ENCODE data around the gene H19. TPM values are rescaled to one million over a fixed set of nuclear protein-coding genes. Genes with fewer than 3 reads are reported as not detected.

The H19 gene
- 1,000 to 10,000 TPM; 2,687 to 4,606 (median 3,329) TPM for polyA plus RNA-seq (ENCODE audit: insufficient read length in 4 of 4)

DNA sequence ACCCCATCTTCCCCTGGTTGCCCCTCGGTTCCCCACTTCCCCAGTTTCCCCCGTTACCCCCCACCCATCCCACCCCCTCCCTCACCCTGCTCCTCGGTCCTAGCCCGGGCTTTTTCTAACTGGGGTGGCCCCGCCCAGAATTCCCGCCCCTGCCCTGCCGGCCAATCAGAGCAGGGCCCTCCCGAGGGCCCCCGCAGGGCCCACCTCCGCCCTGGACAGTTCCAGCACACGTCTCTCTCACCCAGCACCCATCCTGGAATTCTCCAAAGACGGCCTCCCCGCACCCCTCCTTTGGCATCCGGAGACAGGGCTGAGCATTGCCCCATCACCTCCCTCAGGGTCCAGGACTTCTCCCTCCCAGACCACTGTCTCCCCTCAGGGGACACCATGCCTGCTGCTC is at the start of gene H19:
H19 (minus strand) TSS at position 88 of the 400 bp plus-strand sequence.
- no peak for DNase-seq (ENCODE audit: low read depth in 4 of 4, low spot score in 2 of 4)

DNA sequence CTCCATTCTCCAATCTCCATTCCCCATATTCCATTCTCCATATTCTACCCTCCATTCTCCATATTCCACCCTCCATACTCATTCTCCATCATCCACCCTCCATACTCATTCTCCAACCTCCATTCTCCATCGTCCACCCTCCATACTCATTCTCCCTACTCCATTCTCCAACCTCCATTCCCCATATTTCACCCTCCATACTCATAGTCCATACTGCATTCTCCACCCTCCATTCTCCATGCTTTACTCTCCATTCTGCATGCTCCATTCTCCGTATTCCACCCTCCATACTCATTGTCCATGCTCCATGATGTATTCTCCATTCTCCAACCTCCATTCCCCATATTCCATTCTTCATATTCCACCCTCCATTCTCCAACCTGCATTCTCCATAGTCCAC is 44.3 kb upstream of the H19 start:
- DNase-seq (ENCODE audit: low read depth in 4 of 4, low spot score in 2 of 4): no peak

- DNase-seq (ENCODE audit: low read depth in 4 of 4, low spot score in 2 of 4): no peak
Observed at GRCh38 chr11:2041153-2041552, 43.5 kb upstream of the H19 start.

DNA sequence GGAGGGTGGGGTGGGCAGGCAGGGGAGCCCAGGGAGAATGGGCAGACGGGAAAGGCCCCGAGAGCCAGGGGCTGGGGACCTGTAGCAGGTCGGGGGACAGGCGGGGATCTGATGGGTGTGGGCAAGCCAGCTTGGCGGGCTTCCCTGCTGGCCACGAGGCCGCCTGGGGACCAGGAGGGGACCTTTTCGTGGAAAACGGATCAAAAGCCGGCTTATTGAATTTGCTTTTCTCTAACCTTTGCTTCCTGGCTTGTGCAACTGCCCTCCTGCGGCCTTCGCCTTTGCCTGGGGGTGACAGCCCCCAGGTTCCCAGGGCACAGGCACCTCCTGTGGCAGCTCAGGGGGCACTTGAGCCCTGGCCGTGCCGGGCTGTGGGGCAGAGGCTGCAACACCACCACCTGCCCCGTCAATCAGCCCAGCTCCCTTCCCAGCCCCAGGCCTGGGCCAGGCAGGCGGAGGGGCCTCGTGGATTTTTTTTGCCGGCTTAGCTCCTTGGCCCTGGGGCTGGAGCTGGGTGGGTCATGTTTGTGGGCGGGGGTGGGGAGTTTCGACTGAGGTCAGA is 41.6 kb upstream of the H19 start:
- no peak for DNase-seq (ENCODE audit: low read depth in 4 of 4, low spot score in 2 of 4)

GRCh38 chr11:2036863-2037486 is 39.3 kb upstream of the H19 start:
- no peak for DNase-seq (ENCODE audit: low read depth in 4 of 4, low spot score in 2 of 4)

DNA sequence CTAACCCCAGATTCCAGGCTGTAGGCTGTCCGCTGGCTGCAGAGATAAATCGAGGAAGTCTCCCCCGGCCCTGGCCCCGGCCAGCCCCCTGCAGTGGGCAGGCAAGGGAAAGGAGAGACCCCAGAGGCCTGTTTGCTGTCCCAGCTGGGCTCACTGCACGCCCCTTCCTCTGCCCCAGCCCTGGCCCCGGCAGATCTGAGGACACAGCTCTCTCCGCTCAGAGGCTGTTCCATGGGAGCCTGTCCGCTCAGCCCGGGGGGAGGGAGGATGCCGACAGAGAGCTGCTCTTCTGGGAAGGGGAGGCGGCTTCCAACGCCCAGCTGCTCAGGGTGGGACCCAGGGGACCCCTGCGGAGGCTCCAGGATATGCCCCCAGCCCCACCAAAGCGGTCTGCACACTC is 37.7 kb upstream of the H19 start:
- no peak for DNase-seq (ENCODE audit: low read depth in 4 of 4, low spot score in 2 of 4)

GRCh38 chr11:2031058-2031457 is 33.4 kb upstream of the H19 start:
- no peak for DNase-seq (ENCODE audit: low read depth in 4 of 4, low spot score in 2 of 4)

- no peak for DNase-seq (ENCODE audit: low read depth in 4 of 4, low spot score in 2 of 4)
Observed at GRCh38 chr11:2027708-2028107, 30.1 kb upstream of the H19 start.

DNA sequence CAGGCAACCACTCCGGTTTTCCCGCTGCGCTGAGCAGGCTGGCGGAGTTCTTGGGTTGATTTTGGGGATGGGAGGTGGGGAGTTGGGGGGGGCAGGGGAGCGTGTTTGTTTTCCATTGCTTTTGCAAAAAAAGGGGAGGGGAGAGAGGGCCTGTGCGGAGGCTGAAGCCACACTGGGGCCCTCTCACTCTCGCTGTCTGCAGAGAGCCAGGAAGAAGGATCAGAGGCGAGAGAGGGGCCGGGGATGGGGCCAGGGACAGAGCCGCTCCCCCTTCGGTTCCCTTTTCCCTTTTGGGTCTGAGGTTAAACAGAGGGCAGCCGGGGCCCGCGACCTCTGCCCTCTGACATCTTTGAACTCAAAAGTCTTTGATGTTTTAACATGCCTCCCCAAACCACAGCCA is 17.4 kb upstream of the H19 start:
- no peak for DNase-seq (ENCODE audit: low read depth in 4 of 4, low spot score in 2 of 4)

DNA sequence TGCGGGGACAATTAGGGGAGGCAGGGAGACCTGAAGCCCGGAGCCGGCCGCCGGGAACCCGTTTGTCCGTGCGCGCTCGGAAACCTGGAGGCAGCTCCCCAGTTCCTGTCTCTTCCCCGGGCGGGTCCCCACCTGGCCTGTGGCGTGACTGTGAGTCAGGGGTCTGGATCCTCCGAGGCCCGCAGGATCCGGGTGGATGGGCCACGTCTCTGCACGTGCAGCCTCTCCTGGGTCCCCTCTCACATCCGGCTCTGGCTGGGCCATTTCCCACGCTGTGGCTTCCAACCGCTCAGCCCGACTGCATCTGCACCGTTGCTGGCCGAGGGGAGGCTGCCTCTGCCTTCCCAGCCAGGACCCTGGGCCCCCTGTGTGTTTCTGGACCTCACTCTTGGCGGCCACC is 14.8 kb upstream of the H19 start:
- no peak for DNase-seq (ENCODE audit: low read depth in 4 of 4, low spot score in 2 of 4)

DNA sequence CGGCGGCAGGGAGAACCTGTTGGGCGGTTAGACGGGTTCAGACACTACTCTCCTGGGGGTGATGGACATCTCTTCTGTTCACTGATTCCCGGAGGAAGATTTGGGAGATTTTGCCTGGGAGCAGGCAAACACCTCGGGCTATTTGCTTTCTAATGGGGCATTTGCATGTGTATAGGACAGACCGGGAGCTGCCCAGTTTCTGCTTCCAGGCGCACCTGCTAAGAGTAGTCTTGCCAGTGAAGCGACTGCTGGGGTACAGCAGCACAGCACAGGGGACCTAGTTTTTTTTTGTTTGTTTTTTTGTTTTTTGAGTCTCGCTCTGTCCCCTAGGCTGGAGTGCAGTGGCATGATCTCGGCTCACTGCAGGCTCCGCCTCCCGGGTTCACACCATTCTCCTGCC is 6.8 kb upstream of the H19 start:
- DNase-seq (ENCODE audit: low read depth in 4 of 4, low spot score in 2 of 4): no peak

DNA sequence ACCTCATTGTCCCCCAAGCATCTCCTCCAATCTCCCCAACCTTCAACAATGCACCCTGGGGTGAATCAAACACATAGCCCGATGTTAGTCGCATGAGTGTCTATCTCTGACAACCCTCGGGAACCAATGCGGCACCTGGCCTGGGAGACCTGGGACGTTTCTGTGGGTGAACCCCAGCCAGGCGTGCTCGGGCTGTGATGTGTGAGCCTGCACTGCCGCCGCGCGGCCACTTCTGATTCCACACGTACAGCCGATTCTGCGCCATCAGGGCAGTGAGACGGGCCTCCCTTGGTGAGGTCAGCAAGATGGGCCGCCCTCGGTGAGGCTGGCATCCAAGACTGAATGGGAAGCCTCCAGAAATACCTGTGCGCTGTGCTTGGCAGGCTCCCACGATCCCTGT is 5.2 kb upstream of the H19 start:
- DNase-seq (ENCODE audit: low read depth in 4 of 4, low spot score in 2 of 4): no peak

- DNase-seq (ENCODE audit: low read depth in 4 of 4, low spot score in 2 of 4): no peak
Observed at GRCh38 chr11:2002042-2002776, 4.6 kb upstream of the H19 start.

DNA sequence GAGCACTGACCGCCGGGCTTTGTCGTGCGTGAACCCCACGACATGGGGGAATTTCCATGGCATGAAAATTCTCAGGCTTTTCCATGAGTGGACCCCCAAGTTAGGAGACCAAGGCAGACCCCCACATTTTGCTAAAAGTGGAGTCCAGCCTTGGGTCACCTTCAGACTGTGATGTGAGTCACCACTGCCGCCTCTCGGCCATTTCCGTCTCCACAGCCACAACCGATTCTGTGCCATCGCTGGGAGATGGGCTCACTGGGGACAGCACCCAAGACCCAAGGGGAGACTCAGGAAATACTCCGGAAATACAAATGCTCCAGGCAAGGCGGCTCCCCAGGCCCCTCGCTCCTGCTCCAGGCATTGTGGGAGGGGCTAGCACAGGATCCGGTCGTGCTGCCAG is 1.2 kb upstream of the H19 start:
- no peak for DNase-seq (ENCODE audit: low read depth in 4 of 4, low spot score in 2 of 4)

GRCh38 chr11:1998290-1998689 is 648 bp upstream of the H19 start:
- DNase-seq (ENCODE audit: low read depth in 4 of 4, low spot score in 2 of 4): no peak

DNA sequence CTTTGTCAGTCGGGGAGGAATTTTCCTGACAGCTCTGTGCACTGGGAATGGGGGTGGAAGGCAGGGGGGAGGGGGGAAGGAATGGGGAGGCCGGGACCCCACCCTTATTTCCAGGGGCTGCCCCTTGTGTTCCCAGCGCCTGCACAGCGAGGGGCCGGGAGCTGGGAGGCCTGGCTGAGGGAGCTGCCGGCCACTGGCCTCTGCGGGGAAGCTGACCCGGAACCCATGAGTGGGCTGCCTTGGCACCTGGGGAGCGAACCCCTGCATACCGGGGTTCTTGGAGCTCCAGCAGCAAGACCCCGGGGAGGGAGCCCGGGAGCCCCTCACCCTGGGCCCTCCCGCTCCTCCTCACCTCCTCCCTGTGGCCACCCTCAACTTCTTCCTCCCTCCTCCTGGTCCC is 3.5 kb downstream of the H19 start:
- peak in 1 of 4 donors; percentile 2 for DNase-seq (ENCODE audit: low read depth in 4 of 4, low spot score in 2 of 4)

DNA sequence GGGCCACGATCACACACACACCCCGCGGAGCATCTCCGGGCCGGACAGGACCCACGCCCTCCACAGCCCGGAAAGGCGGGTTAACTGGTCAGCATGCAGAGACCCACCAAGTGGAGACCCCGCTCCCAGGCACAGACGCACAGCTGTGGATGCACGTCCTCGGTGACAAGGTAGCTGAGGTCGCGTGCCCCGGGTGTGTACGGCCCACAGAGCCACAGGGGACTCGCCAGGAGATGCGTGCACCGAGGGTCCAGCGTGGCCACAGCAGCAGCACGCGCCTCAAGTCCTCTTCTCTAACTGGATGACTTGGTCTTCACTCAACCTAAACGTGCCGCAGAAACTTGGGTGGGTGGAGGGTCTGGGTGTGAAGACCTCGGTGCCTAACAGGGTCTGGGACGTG is 5.5 kb downstream of the H19 start:
- no peak for DNase-seq (ENCODE audit: low read depth in 4 of 4, low spot score in 2 of 4)

- no peak for DNase-seq (ENCODE audit: low read depth in 4 of 4, low spot score in 2 of 4)
Observed at GRCh38 chr11:1990872-1991578, 6.6 kb downstream of the H19 start.

DNA sequence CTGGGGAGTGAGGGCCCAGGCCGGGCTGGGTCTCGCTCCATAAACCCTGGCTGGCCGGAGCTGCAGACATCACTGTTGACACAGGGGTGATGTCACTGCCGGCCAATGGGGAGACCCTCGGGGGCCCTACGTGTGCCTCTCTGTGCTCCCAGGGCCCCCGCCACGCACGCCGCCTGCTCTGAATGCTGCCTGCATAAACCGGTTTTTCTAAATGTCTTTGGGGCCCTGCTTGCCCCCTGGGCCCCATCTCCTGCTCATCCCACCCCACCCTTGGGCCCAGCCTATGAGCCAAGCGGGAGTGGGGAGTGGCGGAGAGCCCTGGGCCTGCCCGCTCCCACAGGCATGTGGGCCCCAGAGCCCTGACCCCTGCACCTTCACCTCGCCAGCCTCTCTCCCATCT is 7.7 kb downstream of the H19 start:
- DNase-seq (ENCODE audit: low read depth in 4 of 4, low spot score in 2 of 4): no peak

- peak in 3 of 4 donors; percentile 4 to 33 (median 20) for DNase-seq (ENCODE audit: low read depth in 4 of 4, low spot score in 2 of 4)
Observed at GRCh38 chr11:1988667-1989317, 8.8 kb downstream of the H19 start.

DNA sequence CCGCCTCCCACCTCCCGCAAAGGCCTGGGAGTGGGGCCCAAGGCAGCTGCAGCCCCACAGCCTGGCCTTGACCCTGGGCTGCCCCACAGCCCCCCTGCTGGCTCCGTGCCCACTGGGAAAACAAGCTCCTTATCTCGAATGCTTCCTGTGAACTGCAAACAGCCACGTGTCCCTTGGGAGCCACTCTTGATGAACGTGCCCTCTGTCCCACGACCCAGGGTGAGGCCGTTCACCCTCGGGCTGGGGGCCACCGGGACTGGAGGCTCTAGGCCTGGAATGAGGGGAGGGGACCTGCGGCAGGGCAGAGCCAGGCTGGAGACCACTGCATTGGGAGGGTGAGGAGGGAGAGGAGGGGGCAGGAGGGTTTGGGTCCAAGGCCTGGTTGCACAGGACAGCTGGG is 9.5 kb downstream of the H19 start:
- no peak for DNase-seq (ENCODE audit: low read depth in 4 of 4, low spot score in 2 of 4)
